HCEC 1CT (cell line): Measurements from ENCODE around the gene PRR15.

ENCODE experiments used
- DNase-seq: peaks from one replicate; pipeline ENCODE4 v3.0.0-alpha.2; 2017

The PRR15 gene

GRCh38 chr7:29572558-29572957 lies 8.9 kb downstream of the PRR15 start:
- DNase-seq: no peak

GRCh38 chr7:29573567-29573966 lies 9.9 kb downstream of the PRR15 start:
- no peak for DNase-seq

- DNase-seq: no peak
Measured at GRCh38 chr7:29574659-29575058, 11.0 kb downstream of the PRR15 start.

- DNase-seq: no peak
Measured at GRCh38 chr7:29587195-29587808, 23.7 kb downstream of the PRR15 start.

- no peak for DNase-seq
Measured at GRCh38 chr7:29588212-29588611, 24.6 kb downstream of the PRR15 start.

GRCh38 chr7:29588900-29589696 lies 25.5 kb downstream of the PRR15 start:
- DNase-seq: peak; percentile 36

- no peak for DNase-seq
Measured at GRCh38 chr7:29592866-29593265, 29.2 kb downstream of the PRR15 start.

- DNase-seq: no peak
Measured at GRCh38 chr7:29593459-29593858, 29.8 kb downstream of the PRR15 start.

- no peak for DNase-seq
Measured at GRCh38 chr7:29596593-29597178, 33.1 kb downstream of the PRR15 start.

GRCh38 chr7:29597266-29597665 lies 33.6 kb downstream of the PRR15 start:
- DNase-seq: no peak

- no peak for DNase-seq
Measured at GRCh38 chr7:29598137-29598536, 34.5 kb downstream of the PRR15 start.

- DNase-seq: no peak
Measured at GRCh38 chr7:29598613-29599012, 35.0 kb downstream of the PRR15 start.

- DNase-seq: no peak
Measured at GRCh38 chr7:29599026-29599425, 35.4 kb downstream of the PRR15 start.

GRCh38 chr7:29600661-29601060 lies 37.0 kb downstream of the PRR15 start:
- DNase-seq: no peak

GRCh38 chr7:29604052-29604451 lies 40.4 kb downstream of the PRR15 start:
- no peak for DNase-seq

GRCh38 chr7:29604702-29605101 lies 41.1 kb downstream of the PRR15 start:
- no peak for DNase-seq

GRCh38 chr7:29605671-29606070 lies 42.0 kb downstream of the PRR15 start:
- DNase-seq: no peak

- peak; percentile 54 for DNase-seq
Measured at GRCh38 chr7:29606287-29606721, 42.7 kb downstream of the PRR15 start.

GRCh38 chr7:29606830-29607229 lies 43.2 kb downstream of the PRR15 start:
- DNase-seq: no peak

- DNase-seq: no peak
Measured at GRCh38 chr7:29607259-29607658, 43.6 kb downstream of the PRR15 start.

- peak; percentile 22 for DNase-seq
Measured at GRCh38 chr7:29607889-29608288, 44.3 kb downstream of the PRR15 start.

GRCh38 chr7:29609162-29610037 lies 45.8 kb downstream of the PRR15 start:
- peak; percentile 65 for DNase-seq

- DNase-seq: no peak
Measured at GRCh38 chr7:29610086-29610485, 46.5 kb downstream of the PRR15 start.
